HepG2 (cell line): ENCODE measurements around the gene PALM. TPM values are rescaled to one million over a fixed set of nuclear protein-coding genes. Genes with fewer than 3 reads are reported as not detected.
A peak's percentile ranks its signal among the peaks of the same experiment; 100 is the strongest.

Source experiments
- ATM ChIP-seq: fragments of 450-650 bp; IDR thresholded peaks from 2 replicates; pipeline ENCODE4 v1.7.1; 2017; ENCODE audit warnings: mild to moderate bottlenecking, borderline replicate concordance
- ELF4 ChIP-seq: sonication (generic); formaldehyde crosslinking; IDR thresholded peaks from 2 replicates; pipeline ENCODE4 v1.5.0; 2020; ENCODE audit warnings: missing genetic modification reagents, mild to moderate bottlenecking, moderate library complexity, borderline replicate concordance
- FOXK1 ChIP-seq: sonication (generic); formaldehyde crosslinking; IDR thresholded peaks from 2 replicates; pipeline ENCODE4 v1.4.0; 2020; ENCODE audit warnings: low read depth, missing genetic modification reagents, borderline replicate concordance
- HNRNPK ChIP-seq: fragments of 200-400 bp; formaldehyde crosslinking; IDR thresholded peaks from 2 replicates; pipeline ENCODE4 v1.6.1; 2018; ENCODE audit warnings: low read length, low read depth, moderate library complexity, mild to moderate bottlenecking; ENCODE audit not compliant: poor library complexity, severe bottlenecking
- JARID2 ChIP-seq: sonication (generic); formaldehyde crosslinking; IDR thresholded peaks from 2 replicates; pipeline ENCODE4 v1.8.1; 2023; ENCODE audit warnings: missing genetic modification reagents, inconsistent platforms; ENCODE audit not compliant: insufficient replicate concordance
- MED1 ChIP-seq: sonication (generic); formaldehyde crosslinking; IDR thresholded peaks from 2 replicates; pipeline ENCODE4 v1.4.0; 2020; ENCODE audit warnings: missing genetic modification reagents
- RAD51 ChIP-seq: fragments of 450-650 bp; IDR thresholded peaks from 2 replicates; pipeline ENCODE4 v1.6.1; 2016; ENCODE audit warnings: borderline replicate concordance
- RXRB ChIP-seq: IDR thresholded peaks from 2 replicates; pipeline ENCODE4 v1.6.1; 2016; ENCODE audit warnings: borderline replicate concordance, missing genetic modification reagents, missing compliant biosample characterization
- SAFB2 ChIP-seq: sonication (generic); formaldehyde crosslinking; IDR thresholded peaks from 2 replicates; pipeline ENCODE4 v1.5.1; 2020; ENCODE audit warnings: missing genetic modification reagents, low read depth, mild to moderate bottlenecking, borderline replicate concordance
- SP5 ChIP-seq: IDR thresholded peaks from 2 replicates; pipeline ENCODE4 v1.6.1; 2016; ENCODE audit warnings: low read depth, borderline replicate concordance
- ZKSCAN1 ChIP-seq: fragments of 150-350 bp; IDR thresholded peaks from 2 replicates; pipeline ENCODE4 v1.6.1; 2014; ENCODE audit warnings: low read length
- ZMAT3 ChIP-seq: sonication (generic); formaldehyde crosslinking; conservative IDR thresholded peaks from 2 replicates; pipeline ENCODE4 v1.7.0; 2021; ENCODE audit warnings: missing genetic modification reagents
- ZNF136 ChIP-seq: sonication (generic); formaldehyde crosslinking; IDR thresholded peaks from 2 replicates; pipeline ENCODE4 v1.8.1; 2022; ENCODE audit warnings: low read depth, mild to moderate bottlenecking, moderate library complexity, missing genetic modification reagents
- ZNF232 ChIP-seq: sonication (generic); formaldehyde crosslinking; IDR thresholded peaks from 2 replicates; pipeline ENCODE4 v1.4.0; 2020; ENCODE audit warnings: missing genetic modification reagents, borderline replicate concordance
- polyA plus RNA-seq, 8 experiments: library from polyadenylated mRNA; depleted of rRNA in 3 of 8; stranded (reverse) in 7 of 8; unstranded in 1 of 8; fragments of >200 nt; fragmentation: Illumina TruSeq in 4 of 8; extraction: Trizol in 4 of 8; gene quantifications; 2 replicates each; pipeline versions ENCODE4 v1.2.1 to v1.2.3, GENCODE V29; 2011 to 2016; ENCODE audit warnings: low read depth in 4 of 8, missing spikeins in 1 of 8, mixed read lengths in 1 of 8; ENCODE audit not compliant: insufficient read depth in 1 of 8
- total RNA-seq, 5 experiments: library from RNA; depleted of rRNA; stranded (reverse); fragments of >200 nt; fragmentation: Illumina TruSeq; extraction: Trizol; gene quantifications; 2 replicates each; pipeline ENCODE4 v1.2.3, GENCODE V29; 2016; ENCODE audit warnings: low read depth in 1 of 5
- TF ChIP-seq, protein P1 (sequence below): IDR thresholded peaks from 2 replicates; pipeline ENCODE4 v1.6.1; 2016
- TF ChIP-seq, protein P2 (sequence below): sonication (generic); formaldehyde crosslinking; IDR thresholded peaks from 2 replicates; pipeline ENCODE4 v1.4.0; 2020; ENCODE audit warnings: missing genetic modification reagents
- TF ChIP-seq, protein P3 (sequence below): IDR thresholded peaks from 2 replicates; pipeline ENCODE4 v1.6.1; 2016; ENCODE audit warnings: mild to moderate bottlenecking, missing biosample characterization, missing genetic modification reagents
- TF ChIP-seq, protein P4 (sequence below): sonication (generic); formaldehyde crosslinking; IDR thresholded peaks from 2 replicates; pipeline ENCODE4 v1.4.0; 2020; ENCODE audit warnings: missing genetic modification reagents
- TF ChIP-seq, protein P5 (sequence below): sonication (generic); formaldehyde crosslinking; IDR thresholded peaks from 2 replicates; pipeline ENCODE4 v1.5.1; 2020; ENCODE audit warnings: missing genetic modification reagents, mild to moderate bottlenecking, borderline replicate concordance
- TF ChIP-seq, protein P6 (sequence below): sonication (generic); formaldehyde crosslinking; conservative IDR thresholded peaks from 2 replicates; pipeline ENCODE4 v1.8.0; 2022; ENCODE audit warnings: mild to moderate bottlenecking, moderate library complexity, missing genetic modification reagents

The PALM gene
- total and polyA plus RNA-seq, 2 of the 13 experiments (the other 11 are each of a cell fraction or from before 2014, with no cell fraction given): 4.0 to 9.7 TPM

DNA sequence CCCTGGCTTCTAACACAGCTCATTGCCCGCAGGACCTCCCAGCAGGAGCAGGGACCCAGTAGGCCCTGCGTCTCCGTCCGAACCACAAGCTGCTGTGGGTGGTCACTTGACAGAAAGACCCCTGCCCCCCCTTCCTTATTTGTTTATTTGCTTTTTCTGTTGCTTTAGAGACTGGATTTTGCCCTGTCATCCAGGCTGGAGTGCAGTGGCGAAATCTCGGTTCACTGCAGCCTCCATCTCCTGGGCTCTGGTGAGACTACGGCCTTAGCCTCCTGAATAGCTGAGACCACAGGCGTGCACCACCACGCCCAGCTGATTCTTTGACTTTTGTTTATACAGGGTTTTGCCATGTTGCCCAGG, 80.9 kb downstream of the PALM start (continued):
- TF ChIP-seq SAFB2 (CRISPR knock-in tag) (no peak), ZKSCAN1 (no peak), SP5 (CRISPR knock-in tag) (no peak), ELF4 (CRISPR knock-in tag) (no peak), JARID2 (no peak), ZNF232 (CRISPR knock-in tag) (0 out of 2 replicates have a peak, but pooled peaks have one; percentile 55), ZMAT3 (CRISPR knock-in tag) (0 out of 2 replicates have a peak, but pooled peaks have one; percentile 4), FOXK1 (CRISPR knock-in tag) (no peak), RXRB (CRISPR knock-in tag) (no peak), HNRNPK (no peak), ATM (no peak), ZNF136 (CRISPR knock-in tag) (no peak), RAD51 (no peak), MED1 (CRISPR knock-in tag) (peak; percentile 40; the same call in 1 of the 2 replicates)
- TF ChIP-seq, protein P1, sequence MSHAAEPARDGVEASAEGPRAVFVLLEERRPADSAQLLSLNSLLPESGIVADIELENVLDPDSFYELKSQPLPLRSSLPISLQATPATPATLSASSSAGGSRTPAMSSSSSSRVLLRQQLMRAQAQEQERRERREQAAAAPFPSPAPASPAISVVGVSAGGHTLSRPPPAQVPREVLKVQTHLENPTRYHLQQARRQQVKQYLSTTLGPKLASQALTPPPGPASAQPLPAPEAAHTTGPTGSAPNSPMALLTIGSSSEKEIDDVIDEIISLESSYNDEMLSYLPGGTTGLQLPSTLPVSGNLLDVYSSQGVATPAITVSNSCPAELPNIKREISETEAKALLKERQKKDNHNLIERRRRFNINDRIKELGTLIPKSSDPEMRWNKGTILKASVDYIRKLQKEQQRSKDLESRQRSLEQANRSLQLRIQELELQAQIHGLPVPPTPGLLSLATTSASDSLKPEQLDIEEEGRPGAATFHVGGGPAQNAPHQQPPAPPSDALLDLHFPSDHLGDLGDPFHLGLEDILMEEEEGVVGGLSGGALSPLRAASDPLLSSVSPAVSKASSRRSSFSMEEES (CRISPR knock-in tag): 0 out of 2 replicates have a peak, but pooled peaks have one; percentile 56
- TF ChIP-seq, protein P2, sequence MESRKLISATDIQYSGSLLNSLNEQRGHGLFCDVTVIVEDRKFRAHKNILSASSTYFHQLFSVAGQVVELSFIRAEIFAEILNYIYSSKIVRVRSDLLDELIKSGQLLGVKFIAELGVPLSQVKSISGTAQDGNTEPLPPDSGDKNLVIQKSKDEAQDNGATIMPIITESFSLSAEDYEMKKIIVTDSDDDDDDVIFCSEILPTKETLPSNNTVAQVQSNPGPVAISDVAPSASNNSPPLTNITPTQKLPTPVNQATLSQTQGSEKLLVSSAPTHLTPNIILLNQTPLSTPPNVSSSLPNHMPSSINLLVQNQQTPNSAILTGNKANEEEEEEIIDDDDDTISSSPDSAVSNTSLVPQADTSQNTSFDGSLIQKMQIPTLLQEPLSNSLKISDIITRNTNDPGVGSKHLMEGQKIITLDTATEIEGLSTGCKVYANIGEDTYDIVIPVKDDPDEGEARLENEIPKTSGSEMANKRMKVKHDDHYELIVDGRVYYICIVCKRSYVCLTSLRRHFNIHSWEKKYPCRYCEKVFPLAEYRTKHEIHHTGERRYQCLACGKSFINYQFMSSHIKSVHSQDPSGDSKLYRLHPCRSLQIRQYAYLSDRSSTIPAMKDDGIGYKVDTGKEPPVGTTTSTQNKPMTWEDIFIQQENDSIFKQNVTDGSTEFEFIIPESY (CRISPR knock-in tag): no peak
- TF ChIP-seq, protein P3, sequence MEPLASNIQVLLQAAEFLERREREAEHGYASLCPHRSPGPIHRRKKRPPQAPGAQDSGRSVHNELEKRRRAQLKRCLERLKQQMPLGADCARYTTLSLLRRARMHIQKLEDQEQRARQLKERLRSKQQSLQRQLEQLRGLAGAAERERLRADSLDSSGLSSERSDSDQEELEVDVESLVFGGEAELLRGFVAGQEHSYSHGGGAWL (CRISPR knock-in tag): no peak
- TF ChIP-seq, protein P4, sequence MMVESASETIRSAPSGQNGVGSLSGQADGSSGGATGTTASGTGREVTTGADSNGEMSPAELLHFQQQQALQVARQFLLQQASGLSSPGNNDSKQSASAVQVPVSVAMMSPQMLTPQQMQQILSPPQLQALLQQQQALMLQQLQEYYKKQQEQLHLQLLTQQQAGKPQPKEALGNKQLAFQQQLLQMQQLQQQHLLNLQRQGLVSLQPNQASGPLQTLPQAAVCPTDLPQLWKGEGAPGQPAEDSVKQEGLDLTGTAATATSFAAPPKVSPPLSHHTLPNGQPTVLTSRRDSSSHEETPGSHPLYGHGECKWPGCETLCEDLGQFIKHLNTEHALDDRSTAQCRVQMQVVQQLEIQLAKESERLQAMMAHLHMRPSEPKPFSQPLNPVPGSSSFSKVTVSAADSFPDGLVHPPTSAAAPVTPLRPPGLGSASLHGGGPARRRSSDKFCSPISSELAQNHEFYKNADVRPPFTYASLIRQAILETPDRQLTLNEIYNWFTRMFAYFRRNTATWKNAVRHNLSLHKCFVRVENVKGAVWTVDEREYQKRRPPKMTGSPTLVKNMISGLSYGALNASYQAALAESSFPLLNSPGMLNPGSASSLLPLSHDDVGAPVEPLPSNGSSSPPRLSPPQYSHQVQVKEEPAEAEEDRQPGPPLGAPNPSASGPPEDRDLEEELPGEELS (CRISPR knock-in tag): peak; percentile 92
- TF ChIP-seq, protein P5, sequence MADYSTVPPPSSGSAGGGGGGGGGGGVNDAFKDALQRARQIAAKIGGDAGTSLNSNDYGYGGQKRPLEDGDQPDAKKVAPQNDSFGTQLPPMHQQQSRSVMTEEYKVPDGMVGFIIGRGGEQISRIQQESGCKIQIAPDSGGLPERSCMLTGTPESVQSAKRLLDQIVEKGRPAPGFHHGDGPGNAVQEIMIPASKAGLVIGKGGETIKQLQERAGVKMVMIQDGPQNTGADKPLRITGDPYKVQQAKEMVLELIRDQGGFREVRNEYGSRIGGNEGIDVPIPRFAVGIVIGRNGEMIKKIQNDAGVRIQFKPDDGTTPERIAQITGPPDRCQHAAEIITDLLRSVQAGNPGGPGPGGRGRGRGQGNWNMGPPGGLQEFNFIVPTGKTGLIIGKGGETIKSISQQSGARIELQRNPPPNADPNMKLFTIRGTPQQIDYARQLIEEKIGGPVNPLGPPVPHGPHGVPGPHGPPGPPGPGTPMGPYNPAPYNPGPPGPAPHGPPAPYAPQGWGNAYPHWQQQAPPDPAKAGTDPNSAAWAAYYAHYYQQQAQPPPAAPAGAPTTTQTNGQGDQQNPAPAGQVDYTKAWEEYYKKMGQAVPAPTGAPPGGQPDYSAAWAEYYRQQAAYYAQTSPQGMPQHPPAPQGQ: no peak
- TF ChIP-seq, protein P6, sequence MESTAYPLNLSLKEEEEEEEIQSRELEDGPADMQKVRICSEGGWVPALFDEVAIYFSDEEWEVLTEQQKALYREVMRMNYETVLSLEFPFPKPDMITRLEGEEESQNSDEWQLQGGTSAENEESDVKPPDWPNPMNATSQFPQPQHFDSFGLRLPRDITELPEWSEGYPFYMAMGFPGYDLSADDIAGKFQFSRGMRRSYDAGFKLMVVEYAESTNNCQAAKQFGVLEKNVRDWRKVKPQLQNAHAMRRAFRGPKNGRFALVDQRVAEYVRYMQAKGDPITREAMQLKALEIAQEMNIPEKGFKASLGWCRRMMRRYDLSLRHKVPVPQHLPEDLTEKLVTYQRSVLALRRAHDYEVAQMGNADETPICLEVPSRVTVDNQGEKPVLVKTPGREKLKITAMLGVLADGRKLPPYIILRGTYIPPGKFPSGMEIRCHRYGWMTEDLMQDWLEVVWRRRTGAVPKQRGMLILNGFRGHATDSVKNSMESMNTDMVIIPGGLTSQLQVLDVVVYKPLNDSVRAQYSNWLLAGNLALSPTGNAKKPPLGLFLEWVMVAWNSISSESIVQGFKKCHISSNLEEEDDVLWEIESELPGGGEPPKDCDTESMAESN (CRISPR knock-in tag): 0 out of 2 replicates have a peak, but pooled peaks have one; percentile 21
